WTC11 (cell line): Measurements from ENCODE around the gene RFWD3. TPM values are rescaled to one million over a fixed set of nuclear protein-coding genes. Genes with fewer than 3 reads are reported as not detected.
A peak's percentile ranks its signal among the peaks of the same experiment; 100 is the strongest.

Experiments used
- ARID4B ChIP-seq: sonication (generic); formaldehyde crosslinking; IDR thresholded peaks from 2 replicates; pipeline ENCODE4 v1.8.0; 2023; ENCODE audit warnings: missing genetic modification reagents, mild to moderate bottlenecking, borderline replicate concordance
- CREB1 ChIP-seq: sonication (generic); formaldehyde crosslinking; IDR thresholded peaks from 2 replicates; pipeline ENCODE4 v1.8.0; 2023; ENCODE audit warnings: mild to moderate bottlenecking, missing genetic modification reagents
- CREM ChIP-seq: sonication (generic); formaldehyde crosslinking; IDR thresholded peaks from 2 replicates; pipeline ENCODE4 v1.8.1; 2022; ENCODE audit warnings: mild to moderate bottlenecking, missing genetic modification reagents, moderate library complexity
- E2F5 ChIP-seq: sonication (generic); formaldehyde crosslinking; IDR thresholded peaks from 2 replicates; pipeline ENCODE4 v1.8.1; 2022; ENCODE audit warnings: mild to moderate bottlenecking, moderate library complexity, missing genetic modification reagents
- ETV6 ChIP-seq: sonication (generic); formaldehyde crosslinking; IDR thresholded peaks from 2 replicates; pipeline ENCODE4 v1.8.1; 2022; ENCODE audit warnings: mild to moderate bottlenecking, missing genetic modification reagents
- FOXK1 ChIP-seq: sonication (generic); formaldehyde crosslinking; IDR thresholded peaks from 2 replicates; pipeline ENCODE4 v1.8.0; 2022; ENCODE audit warnings: mild to moderate bottlenecking, moderate library complexity, missing genetic modification reagents
- FOXP1 ChIP-seq: sonication (generic); formaldehyde crosslinking; IDR thresholded peaks from 2 replicates; pipeline ENCODE4 v1.8.0; 2022; ENCODE audit warnings: missing genetic modification reagents, mild to moderate bottlenecking, moderate library complexity, borderline replicate concordance
- FOXP4 ChIP-seq: sonication (generic); formaldehyde crosslinking; IDR thresholded peaks from 2 replicates; pipeline ENCODE4 v1.8.0; 2022; ENCODE audit warnings: mild to moderate bottlenecking, missing genetic modification reagents
- GABPB1 ChIP-seq: sonication (generic); formaldehyde crosslinking; IDR thresholded peaks from 2 replicates; pipeline ENCODE4 v1.8.1; 2023; ENCODE audit warnings: mild to moderate bottlenecking, missing genetic modification reagents
- IRF1 ChIP-seq: sonication (generic); formaldehyde crosslinking; IDR thresholded peaks from 2 replicates; pipeline ENCODE4 v1.8.0; 2023; ENCODE audit warnings: missing genetic modification reagents
- KAT7 ChIP-seq: sonication (generic); formaldehyde crosslinking; IDR thresholded peaks from 2 replicates; pipeline ENCODE4 v1.8.1; 2023; ENCODE audit warnings: missing genetic modification reagents, mild to moderate bottlenecking, borderline replicate concordance
- MYBL2 ChIP-seq: sonication (generic); formaldehyde crosslinking; IDR thresholded peaks from 2 replicates; pipeline ENCODE4 v1.8.1; 2023; ENCODE audit warnings: mild to moderate bottlenecking, moderate library complexity, missing genetic modification reagents
- NR1H2 ChIP-seq: sonication (generic); formaldehyde crosslinking; IDR thresholded peaks from 2 replicates; pipeline ENCODE4 v1.9.0; 2021; ENCODE audit warnings: mild to moderate bottlenecking, moderate library complexity, missing genetic modification reagents
- PREB ChIP-seq: sonication (generic); formaldehyde crosslinking; IDR thresholded peaks from 2 replicates; pipeline ENCODE4 v1.8.1; 2022; ENCODE audit warnings: mild to moderate bottlenecking, missing genetic modification reagents, moderate library complexity, borderline replicate concordance
- RELA ChIP-seq: sonication (generic); formaldehyde crosslinking; IDR thresholded peaks from 2 replicates; pipeline ENCODE4 v1.8.1; 2022; ENCODE audit warnings: missing genetic modification reagents, mild to moderate bottlenecking, borderline replicate concordance
- SMAD3 ChIP-seq: sonication (generic); formaldehyde crosslinking; IDR thresholded peaks from 2 replicates; pipeline ENCODE4 v1.8.0; 2022; ENCODE audit warnings: missing genetic modification reagents, mild to moderate bottlenecking, borderline replicate concordance
- SMAD4 ChIP-seq: sonication (generic); formaldehyde crosslinking; IDR thresholded peaks from 2 replicates; pipeline ENCODE4 v1.8.0; 2022; ENCODE audit warnings: mild to moderate bottlenecking, missing genetic modification reagents
- SP1 ChIP-seq: sonication (generic); formaldehyde crosslinking; conservative IDR thresholded peaks from 2 replicates; pipeline ENCODE4 v1.8.1; 2022; ENCODE audit warnings: missing genetic modification reagents
- TEAD4 ChIP-seq: sonication (generic); formaldehyde crosslinking; IDR thresholded peaks from 2 replicates; pipeline ENCODE4 v1.8.0; 2022; ENCODE audit warnings: mild to moderate bottlenecking, missing genetic modification reagents
- USF1 ChIP-seq: sonication (generic); formaldehyde crosslinking; IDR thresholded peaks from 2 replicates; pipeline ENCODE4 v1.8.0; 2022; ENCODE audit warnings: mild to moderate bottlenecking, missing genetic modification reagents
- ZBTB21 ChIP-seq: sonication (generic); formaldehyde crosslinking; IDR thresholded peaks from 2 replicates; pipeline ENCODE4 v1.8.1; 2023; ENCODE audit warnings: mild to moderate bottlenecking, missing genetic modification reagents, borderline replicate concordance
- ZMAT4 ChIP-seq: fragments of 250-450 bp; sonication (Bioruptor Pico); IDR thresholded peaks from 2 replicates; pipeline ENCODE4 v1.9.0; 2021; ENCODE audit warnings: mild to moderate bottlenecking
- ZNF232 ChIP-seq: sonication (generic); formaldehyde crosslinking; IDR thresholded peaks from 2 replicates; pipeline ENCODE4 v1.8.0; 2022; ENCODE audit warnings: mild to moderate bottlenecking, missing genetic modification reagents
- ZNF317 ChIP-seq: sonication (generic); formaldehyde crosslinking; IDR thresholded peaks from 2 replicates; pipeline ENCODE4 v1.8.1; 2023; ENCODE audit warnings: low read depth, mild to moderate bottlenecking, moderate library complexity, missing genetic modification reagents, borderline replicate concordance
- ZNF416 ChIP-seq: fragments of 250-450 bp; sonication (Bioruptor Pico); IDR thresholded peaks from 2 replicates; pipeline ENCODE4 v1.9.0; 2021; ENCODE audit warnings: mild to moderate bottlenecking, inconsistent platforms
- ZSCAN18 ChIP-seq: fragments of 250-450 bp; sonication (Bioruptor Pico); IDR thresholded peaks from 2 replicates; pipeline ENCODE4 v2.1.2; 2022; ENCODE audit warnings: mild to moderate bottlenecking, moderate library complexity
- total RNA-seq: library from RNA; stranded (reverse); gene quantifications from 3 replicates; pipeline ENCODE4 v1.2.3, GENCODE V29; 2021

Gene RFWD3
- total RNA-seq, 1 experiment from 2014 or later = 109 TPM

GRCh38 chr16:74606521-74607309 is 60.0 kb downstream of the RFWD3 start, which contains the start of gene GLG1 (continued):
- TF ChIP-seq ETV6 = peak; percentile 66; the same call in 1 of the 2 replicates
- peak; percentile 88; the same call in 1 of the 2 replicates for TF ChIP-seq RELA (CRISPR knock-in tag)
- peak; percentile 60; the same call in 1 of the 2 replicates for TF ChIP-seq SMAD3
- peak; percentile 79; the same call in 1 of the 2 replicates for TF ChIP-seq FOXK1 (CRISPR knock-in tag)
- 0 out of 2 replicates have a peak, but pooled peaks have one; percentile 35 for TF ChIP-seq ZMAT4 (CRISPR knock-in tag)
- TF ChIP-seq CREM (CRISPR knock-in tag) = no peak
- peak; percentile 53; the same call in 1 of the 2 replicates for TF ChIP-seq E2F5
- no peak for TF ChIP-seq ZNF317 (CRISPR knock-in tag)
- TF ChIP-seq NR1H2 (CRISPR knock-in tag) = no peak
- TF ChIP-seq SMAD4 (CRISPR knock-in tag) = peak; percentile 29; the same call in 1 of the 2 replicates
- TF ChIP-seq PREB (CRISPR knock-in tag) = peak; percentile 91; the same call in 1 of the 2 replicates
- TF ChIP-seq MYBL2 = peak; percentile 86
- TF ChIP-seq ZNF232 (CRISPR knock-in tag) = 0 out of 2 replicates have a peak, but pooled peaks have one; percentile 55
- TF ChIP-seq ARID4B (CRISPR knock-in tag) = peak; percentile 89
- TF ChIP-seq CREB1 (CRISPR knock-in tag) = peak; percentile 86; the same call in 1 of the 2 replicates
- TF ChIP-seq FOXP1 (CRISPR knock-in tag) = peak; percentile 87; the same call in 1 of the 2 replicates
- peak; percentile 97 for TF ChIP-seq KAT7 (CRISPR knock-in tag)
- no peak for TF ChIP-seq ZSCAN18 (CRISPR knock-in tag)
- peak; percentile 94 for TF ChIP-seq SP1
- no peak for TF ChIP-seq TEAD4 (CRISPR knock-in tag)
- TF ChIP-seq GABPB1 (CRISPR knock-in tag) = peak; percentile 73; the same call in 1 of the 2 replicates
- peak; percentile 57 for TF ChIP-seq USF1 (CRISPR knock-in tag)
- TF ChIP-seq IRF1 = no peak
- TF ChIP-seq ZBTB21 (CRISPR knock-in tag) = no peak
- TF ChIP-seq FOXP4 (CRISPR knock-in tag) = peak; percentile 69; the same call in 1 of the 2 replicates
- TF ChIP-seq ZNF416 (CRISPR knock-in tag) = 0 out of 2 replicates have a peak, but pooled peaks have one; percentile 45
